ENCODE results near the gene RNF151. TPM values are rescaled to one million over a fixed set of nuclear protein-coding genes. Genes with fewer than 3 reads are reported as not detected.
A peak's percentile ranks its signal among the peaks of the same experiment; 100 is the strongest.

RNF151 gene
- total and polyA plus RNA-seq, 2 donors from 2014 or later: not detected

DNA sequence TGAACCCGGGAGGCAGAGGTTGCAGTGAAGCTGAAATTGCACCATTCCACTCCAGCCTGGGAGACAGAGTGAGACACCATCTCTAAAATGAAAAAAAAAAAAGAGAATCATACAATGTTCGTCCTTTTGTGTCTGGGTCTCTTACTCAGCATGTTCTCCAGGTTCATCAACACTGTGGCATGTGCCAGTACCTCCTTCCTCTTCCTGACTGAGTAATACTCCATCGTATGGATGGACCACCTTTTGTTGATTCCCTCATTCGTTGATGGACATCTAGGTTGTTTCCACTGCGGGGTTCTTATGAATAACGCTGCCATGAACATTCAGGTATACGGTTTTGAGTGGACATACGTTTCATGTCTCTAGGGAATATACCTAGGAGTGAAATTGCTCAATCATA is 44.3 kb upstream of the RNF151 start:
- TF ChIP-seq, protein P1, sequence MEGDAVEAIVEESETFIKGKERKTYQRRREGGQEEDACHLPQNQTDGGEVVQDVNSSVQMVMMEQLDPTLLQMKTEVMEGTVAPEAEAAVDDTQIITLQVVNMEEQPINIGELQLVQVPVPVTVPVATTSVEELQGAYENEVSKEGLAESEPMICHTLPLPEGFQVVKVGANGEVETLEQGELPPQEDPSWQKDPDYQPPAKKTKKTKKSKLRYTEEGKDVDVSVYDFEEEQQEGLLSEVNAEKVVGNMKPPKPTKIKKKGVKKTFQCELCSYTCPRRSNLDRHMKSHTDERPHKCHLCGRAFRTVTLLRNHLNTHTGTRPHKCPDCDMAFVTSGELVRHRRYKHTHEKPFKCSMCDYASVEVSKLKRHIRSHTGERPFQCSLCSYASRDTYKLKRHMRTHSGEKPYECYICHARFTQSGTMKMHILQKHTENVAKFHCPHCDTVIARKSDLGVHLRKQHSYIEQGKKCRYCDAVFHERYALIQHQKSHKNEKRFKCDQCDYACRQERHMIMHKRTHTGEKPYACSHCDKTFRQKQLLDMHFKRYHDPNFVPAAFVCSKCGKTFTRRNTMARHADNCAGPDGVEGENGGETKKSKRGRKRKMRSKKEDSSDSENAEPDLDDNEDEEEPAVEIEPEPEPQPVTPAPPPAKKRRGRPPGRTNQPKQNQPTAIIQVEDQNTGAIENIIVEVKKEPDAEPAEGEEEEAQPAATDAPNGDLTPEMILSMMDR (IDR thresholded peaks at IDR 0.05; ENCODE audit: borderline replicate concordance, extremely low read depth, insufficient read depth): no peak
- Histone ChIP-seq H3K27me3 (ENCODE audit: control insufficient read depth, insufficient read depth, low read length) (peaks cover 28% of the 10 kb centered on the region), H3K36me3 (ENCODE audit: control insufficient read depth in 2 of 3, insufficient read depth in 3 of 3, low read length in 3 of 3) (no peaks in the 10 kb centered on the region), H3K9me3 (ENCODE audit: control insufficient read depth in 2 of 3, insufficient read depth in 1 of 3, low read length in 3 of 3) (no peaks in the 10 kb centered on the region), H3K4me3 (ENCODE audit: low read length in 3 of 3) (no peak overlapping the region), H3K27ac (ENCODE audit: low read depth in 2 of 2, low read length in 2 of 2) (no peak overlapping the region), H3K9ac (ENCODE audit: low read length in 3 of 3) (no peak overlapping the region), H3K4me1 (ENCODE audit: control insufficient read depth in 2 of 3, insufficient read depth in 2 of 3, low read depth in 1 of 3, low read length in 3 of 3) (no peaks in the 10 kb centered on the region)
- FAIRE-seq (no peak), DNase-seq (no peak)
- intact Hi-C loops (cut with DNase I): loop anchor here (10.0 kb wide), 1 partner anchor 68 kb away; no protein-coding TSS in a partner anchor

DNA sequence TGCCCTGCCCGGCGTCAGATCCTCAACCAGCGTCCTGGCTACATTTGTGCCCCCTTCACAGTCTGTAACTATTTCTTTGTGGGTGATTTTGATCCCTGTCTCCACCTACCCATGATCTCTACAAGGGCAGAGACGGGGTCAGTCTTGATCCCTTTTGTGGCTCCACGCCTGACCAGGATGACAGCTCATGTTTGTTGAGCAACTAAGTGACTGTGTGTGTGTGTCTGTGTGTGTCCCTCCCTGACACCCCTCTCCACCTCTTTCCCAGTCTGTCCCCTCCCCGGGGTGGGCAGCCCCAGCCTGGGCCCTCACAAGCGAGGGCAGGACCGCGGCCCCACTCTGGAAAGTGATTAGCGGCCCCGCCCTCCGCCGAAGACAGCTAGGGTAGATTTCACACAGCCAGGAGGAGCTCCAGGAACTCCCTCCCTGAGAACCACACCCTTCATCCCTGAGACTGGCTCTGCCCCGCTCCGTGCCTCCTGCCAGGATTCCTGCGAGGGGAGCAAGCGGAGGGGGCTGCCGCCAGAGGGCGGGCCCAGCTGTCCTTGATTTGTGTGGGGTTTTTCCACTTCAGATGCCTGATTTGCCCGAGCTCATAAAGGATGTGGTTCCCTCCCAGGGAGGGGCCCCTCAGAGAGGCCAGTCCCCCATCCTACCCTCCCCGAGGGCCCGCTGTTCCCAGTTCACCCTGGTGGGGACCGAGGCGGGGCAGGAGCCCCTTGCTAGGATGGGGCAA is 43.2 kb upstream of the RNF151 start:
- peak in 4 of 5 donors; percentile 72 to 82 (median 78) for DNase-seq

DNA sequence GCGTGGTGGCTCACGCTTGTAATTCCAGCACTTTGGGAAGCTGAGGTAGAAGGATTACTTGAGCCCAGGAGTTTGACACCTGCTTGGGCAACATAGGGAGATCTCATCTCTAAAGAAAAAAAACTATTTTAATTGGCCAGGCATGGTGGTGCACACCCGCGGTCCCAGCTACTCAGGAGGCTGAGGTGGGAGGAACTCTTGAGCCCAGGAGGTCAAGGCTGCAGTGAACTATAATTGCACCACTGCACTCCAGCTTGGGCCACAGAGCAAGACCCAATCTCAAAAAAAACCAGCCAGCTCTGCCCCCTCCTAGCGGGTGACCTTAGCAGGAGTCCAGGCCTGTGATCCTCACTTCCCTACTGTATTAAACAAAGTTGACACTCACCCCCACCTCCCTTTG is 42.6 kb upstream of the RNF151 start:
- intact Hi-C loops (cut with DNase I): loop anchor here (10.0 kb wide), 1 partner anchor 69 kb away; no protein-coding TSS in a partner anchor
- no peak for DNase-seq
- no peak for FAIRE-seq
- Histone ChIP-seq H3K4me1 (ENCODE audit: control insufficient read depth in 2 of 3, insufficient read depth in 2 of 3, low read depth in 1 of 3, low read length in 3 of 3) (no peaks in the 10 kb centered on the region), H3K4me3 (ENCODE audit: low read length in 3 of 3) (no peak overlapping the region), H3K27ac (ENCODE audit: low read depth in 2 of 2, low read length in 2 of 2) (no peak overlapping the region), H3K27me3 (ENCODE audit: control insufficient read depth, insufficient read depth, low read length) (peaks cover 24% of the 10 kb centered on the region), H3K36me3 (ENCODE audit: control insufficient read depth in 2 of 3, insufficient read depth in 3 of 3, low read length in 3 of 3) (no peaks in the 10 kb centered on the region), H3K9me3 (ENCODE audit: control insufficient read depth in 2 of 3, insufficient read depth in 1 of 3, low read length in 3 of 3) (no peaks in the 10 kb centered on the region), H3K9ac (ENCODE audit: low read length in 3 of 3) (no peak overlapping the region)
- TF ChIP-seq, protein P1 (IDR thresholded peaks at IDR 0.05; ENCODE audit: borderline replicate concordance, extremely low read depth, insufficient read depth): no peak

More for the DNA sequence above, 43.2 kb upstream of the RNF151 start:
- TF ChIP-seq, protein P1 (IDR thresholded peaks at IDR 0.05; ENCODE audit: borderline replicate concordance, extremely low read depth, insufficient read depth): no peak
- no peaks in the 10 kb centered on the region for H3K36me3 ChIP-seq (ENCODE audit: control insufficient read depth in 2 of 3, insufficient read depth in 3 of 3, low read length in 3 of 3)
- no peaks in the 10 kb centered on the region for H3K4me1 ChIP-seq (ENCODE audit: control insufficient read depth in 2 of 3, insufficient read depth in 2 of 3, low read depth in 1 of 3, low read length in 3 of 3)
- no peaks in the 10 kb centered on the region for H3K9me3 ChIP-seq (ENCODE audit: control insufficient read depth in 2 of 3, insufficient read depth in 1 of 3, low read length in 3 of 3)
- no peak overlapping the region for H3K9ac ChIP-seq (ENCODE audit: low read length in 3 of 3)
- intact Hi-C loops (cut with DNase I): loop anchor here (10.0 kb wide), 1 partner anchor 69 kb away; no protein-coding TSS in a partner anchor
- FAIRE-seq: no peak
- H3K27me3 ChIP-seq (ENCODE audit: control insufficient read depth, insufficient read depth, low read length): peaks cover 28% of the 10 kb centered on the region
- H3K4me3 ChIP-seq (ENCODE audit: low read length in 3 of 3): no peak overlapping the region
- H3K27ac ChIP-seq (ENCODE audit: low read depth in 2 of 2, low read length in 2 of 2): no peak overlapping the region
